GM10248 (cell line): ENCODE results near the gene FBXO36.
"Not testable (repeated sequence)": the region's sequence is repeated elsewhere in the genome, so short reads cannot be mapped to it uniquely, and the experiment has no call there.

Experiments used
- CTCF ChIA-PET: fragments of 300-600 bp; sonication (Branson Sonifier 250); formaldehyde crosslinking; extraction: SDS; loops from one replicate; lab custom pipeline; 2021; ENCODE audit warnings: antibody characterized with exemption; lab: Yijun Ruan, JAX
- POLR2A ChIA-PET: fragments of 350-650 bp; sonication (Branson Sonifier 250); formaldehyde crosslinking; extraction: SDS; loops from one replicate; lab custom pipeline; 2020; ENCODE audit warnings: antibody characterized with exemption; lab: Yijun Ruan, JAX
- DNase-seq: peaks from one replicate; pipeline ENCODE4 v3.0.0; 2012; ENCODE audit errors: extremely low spot score
- CTCF ChIP-seq: IDR thresholded peaks from 2 replicates; pipeline ENCODE4 v1.5.1; 2012; ENCODE audit warnings: mild to moderate bottlenecking, low read depth; ENCODE audit errors: extremely low read depth, missing control alignments, control extremely low read depth

FBXO36 gene

DNA sequence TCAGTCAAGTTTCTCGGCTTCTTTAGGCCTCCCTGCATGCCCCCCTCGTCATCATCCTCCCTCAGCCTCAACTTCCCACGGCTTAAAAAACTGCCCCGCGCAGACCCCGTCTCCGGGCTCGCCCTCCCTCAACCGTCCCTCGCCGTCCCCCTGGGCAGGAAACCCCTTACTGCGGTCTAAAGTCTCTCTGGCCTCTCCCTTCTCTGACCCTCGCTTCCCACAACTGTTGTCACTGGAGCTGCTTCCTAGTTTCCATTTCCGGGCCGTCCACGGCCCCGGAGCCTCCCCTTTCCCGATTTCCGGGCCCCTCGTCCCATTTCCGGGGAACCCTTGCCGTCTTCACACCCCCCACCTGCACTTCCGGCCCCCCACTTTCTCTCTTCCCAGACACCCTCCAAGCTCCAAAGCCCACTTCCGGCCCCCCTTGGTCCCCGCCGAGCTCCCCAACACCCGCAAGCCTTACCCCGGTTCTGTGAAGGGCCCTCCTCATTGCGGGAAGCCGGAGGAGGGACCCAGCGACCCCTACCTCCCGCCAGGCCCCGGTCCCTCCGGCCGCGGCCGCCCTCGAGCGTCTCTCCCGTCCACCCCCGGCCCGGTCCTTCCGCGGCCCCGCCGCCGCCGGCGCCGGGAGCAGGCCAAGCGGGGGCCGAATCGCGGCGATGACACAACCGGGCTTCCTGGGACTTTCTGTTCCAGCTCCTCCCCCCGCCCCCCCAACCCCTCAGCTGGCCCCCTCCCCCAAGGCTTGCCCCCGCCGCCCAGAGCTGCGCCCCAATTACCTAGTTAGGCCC lies 1.0 kb upstream of the FBXO36 start:
- TF ChIP-seq CTCF: no peak
- DNase-seq: peak; percentile 79
- CTCF ChIA-PET: interaction anchor here (1.0 to 4.0 kb wide), 2 partner anchors 11 to 20 kb away, joined by 3 to 22 read pairs; no protein-coding TSS in a partner anchor
- POLR2A ChIA-PET: interaction anchor here (0.7 to 1.0 kb wide), 4 partner anchors 10 to 1053 kb away, joined by 3 to 8 read pairs (median 4); no protein-coding TSS in a partner anchor

GRCh38 chr2:229921892-229922448 lies 333 bp upstream of the FBXO36 start, which contains the start of gene TRIP12:
Gene TRIP12, minus strand, starts transcription at chr2:229922009. Its CDS starts 41,930 bp downstream, at chr2:229880079.
- DNase-seq: peak; percentile 91
- ChIA-PET CTCF (interaction anchor here (1.0 to 4.0 kb wide), 2 partner anchors 11 to 20 kb away, joined by 3 to 22 read pairs; no protein-coding TSS in a partner anchor), POLR2A (interaction anchor here (0.7 to 1.0 kb wide), 4 partner anchors 11 to 1053 kb away, joined by 3 to 8 read pairs (median 4); no protein-coding TSS in a partner anchor)
- no peak for TF ChIP-seq CTCF

DNA sequence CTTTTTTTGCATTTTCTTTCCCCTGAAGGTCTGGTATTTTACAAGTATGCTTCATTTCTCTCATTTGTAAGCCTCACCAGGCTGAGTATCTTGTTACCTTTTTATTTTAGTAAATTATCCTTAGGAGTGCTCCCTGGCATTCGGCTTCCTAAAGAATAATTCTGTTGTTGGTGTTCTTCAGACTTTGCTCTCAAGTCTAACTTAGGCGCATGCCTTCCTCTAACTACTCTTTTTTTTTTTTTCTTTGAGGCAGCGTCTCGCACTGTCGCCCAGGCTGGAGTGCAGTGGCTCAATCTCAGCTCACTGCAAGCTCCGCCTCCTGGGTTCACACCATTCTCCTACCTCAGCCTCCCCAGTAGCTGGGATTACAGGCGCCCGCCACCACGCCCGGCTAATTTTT lies 2.2 kb downstream of the FBXO36 start:
- DNase-seq, POLR2A ChIA-PET, CTCF ChIA-PET: not testable (repeated sequence)

GRCh38 chr2:229925201-229925600 lies 2.9 kb downstream of the FBXO36 start:
- CTCF ChIA-PET: no interaction called here

DNA sequence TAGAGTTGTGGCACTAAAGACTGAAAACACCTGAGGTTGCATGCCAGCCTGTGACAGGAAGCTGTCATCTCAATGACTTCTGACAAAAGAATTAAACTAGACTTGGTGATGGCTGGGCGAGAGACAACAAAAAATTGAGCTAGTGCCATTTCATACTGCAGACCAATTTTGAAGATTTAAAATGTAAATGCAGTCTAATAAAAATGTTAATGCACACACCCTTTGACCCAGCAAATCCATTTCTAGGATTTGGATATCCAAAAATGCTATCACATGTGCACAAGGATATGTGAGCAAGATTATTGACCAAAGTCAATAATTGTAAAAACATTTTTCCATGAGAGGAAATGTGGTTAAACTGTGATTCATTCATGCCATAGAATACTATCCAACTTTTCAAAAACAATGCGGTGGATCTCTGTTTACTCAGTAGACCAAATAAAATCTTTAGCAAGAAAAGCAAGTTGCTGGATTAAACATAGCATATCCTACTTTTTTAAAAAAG lies 5.6 kb downstream of the FBXO36 start:
- CTCF ChIA-PET: interaction anchor here (1.0 kb wide), 1 partner anchor 140 kb away, joined by 3 read pairs; no protein-coding TSS in a partner anchor
- no peak for TF ChIP-seq CTCF
- DNase-seq: no peak
- POLR2A ChIA-PET: no interaction called here

More at GRCh38 chr2:229925201-229925600, 2.9 kb downstream of the FBXO36 start:
- no peak for TF ChIP-seq CTCF
- DNase-seq: no peak
- POLR2A ChIA-PET: no interaction called here

GRCh38 chr2:229930656-229931055 lies 8.4 kb downstream of the FBXO36 start:
- TF ChIP-seq CTCF: no peak
- POLR2A ChIA-PET: no interaction called here
- CTCF ChIA-PET: interaction anchor here (1.4 kb wide), 1 partner anchor 20 kb away, joined by 4 read pairs; no protein-coding TSS in a partner anchor
- no peak for DNase-seq
